GM18907 (cell line): ENCODE measurements around the gene RYR2.
"Not testable (repeated sequence)": the region's sequence is repeated elsewhere in the genome, so short reads cannot be mapped to it uniquely, and the experiment has no call there.

ENCODE experiments used
- ATAC-seq: cut with Tn5 transposase; IDR thresholded peaks from one replicate; pipeline ENCODE4 v1.9.1; 2021; ENCODE audit warnings: mild to moderate bottlenecking, moderate library complexity; ENCODE audit not compliant: unreplicated experiment

Gene RYR2

DNA sequence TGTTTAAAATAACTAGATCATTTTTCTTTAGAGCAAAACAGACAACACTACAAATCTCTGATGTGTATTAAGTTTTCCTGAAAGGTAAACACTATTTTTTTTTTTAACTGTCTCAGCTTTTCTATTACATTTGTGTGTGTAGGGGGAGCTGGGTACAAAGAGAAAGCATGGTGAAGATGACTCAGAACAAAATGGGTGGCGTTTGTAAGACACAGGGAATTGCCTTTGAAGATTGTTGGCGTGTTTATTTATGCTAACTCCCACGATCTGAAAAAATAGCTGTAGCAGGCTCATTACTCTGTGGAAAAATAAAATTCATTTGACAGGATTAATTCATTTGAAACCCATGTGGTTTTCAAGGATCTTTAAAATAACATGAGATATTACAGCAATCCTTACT, 285.1 kb downstream of the RYR2 start:
- ATAC-seq: no peak

GRCh38 chr1:237340892-237341291, 298.9 kb downstream of the RYR2 start:
- ATAC-seq: no peak

- no peak for ATAC-seq
Measured at GRCh38 chr1:237341391-237341790, 299.4 kb downstream of the RYR2 start.

DNA sequence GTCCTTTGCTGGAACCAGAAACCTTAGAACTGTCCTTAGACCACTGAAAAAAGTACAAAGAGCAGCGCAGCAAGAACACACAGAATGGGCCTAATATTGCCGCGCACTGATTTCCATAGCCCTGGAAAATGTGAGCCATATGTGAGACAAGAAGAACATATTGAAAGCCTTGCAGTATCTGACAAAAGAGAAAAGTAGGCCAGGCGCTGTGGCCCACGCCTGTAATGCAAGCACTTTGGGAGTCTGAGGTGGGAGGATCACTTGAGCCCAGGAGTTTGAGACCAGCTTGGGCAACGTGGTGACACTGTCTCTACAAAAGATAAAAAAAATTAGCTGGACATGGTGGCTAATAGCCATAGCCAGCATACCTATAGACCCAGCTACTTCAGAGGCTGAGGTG, 300.7 kb downstream of the RYR2 start:
- ATAC-seq: no peak

DNA sequence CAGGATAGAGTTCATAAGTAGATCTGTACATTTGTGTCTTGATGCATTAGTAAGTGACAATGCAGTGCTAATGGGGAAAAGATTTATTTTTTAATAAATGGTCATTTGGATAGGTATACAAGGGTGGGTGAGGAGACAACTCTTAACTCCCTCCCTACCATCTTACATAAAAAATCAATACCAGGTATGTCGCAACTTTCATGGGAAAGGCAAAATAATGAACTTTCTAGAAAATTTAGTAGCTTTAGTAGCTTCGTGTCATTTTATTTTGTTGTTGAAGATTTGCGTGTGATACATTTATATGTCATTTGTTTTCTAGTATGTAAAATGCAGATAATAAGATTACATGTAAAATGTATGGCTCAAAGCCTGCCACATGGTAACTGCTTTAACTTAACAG, 310.8 kb downstream of the RYR2 start:
- ATAC-seq: no peak

GRCh38 chr1:237353918-237354317, 311.9 kb downstream of the RYR2 start:
- no peak for ATAC-seq

DNA sequence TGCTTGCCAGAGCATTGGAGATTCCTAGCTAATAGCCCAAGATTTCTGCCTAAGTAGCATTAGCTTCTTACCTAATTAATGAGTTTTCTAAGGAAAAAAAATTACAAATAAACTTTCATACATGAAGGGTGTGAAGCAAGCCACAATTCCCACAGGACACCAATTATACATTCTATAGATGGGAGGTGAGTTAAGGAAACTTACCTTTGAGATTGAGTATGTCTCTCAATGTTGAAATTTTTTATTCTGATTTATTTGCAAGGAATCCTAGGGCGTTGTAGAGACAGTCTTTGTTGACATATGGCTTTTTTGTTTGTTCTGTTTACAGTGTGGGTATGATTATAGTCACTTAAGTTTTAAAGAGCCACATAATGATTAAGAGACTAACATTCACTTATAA, 313.0 kb downstream of the RYR2 start:
- ATAC-seq: no peak

- no peak for ATAC-seq
Measured at GRCh38 chr1:237358555-237358954, 316.6 kb downstream of the RYR2 start.

- no peak for ATAC-seq
Measured at GRCh38 chr1:237367758-237368157, 325.8 kb downstream of the RYR2 start.

GRCh38 chr1:237371477-237371876, 329.5 kb downstream of the RYR2 start:
- not testable (repeated sequence) for ATAC-seq

GRCh38 chr1:237383791-237384190, 341.8 kb downstream of the RYR2 start:
- ATAC-seq: no peak

DNA sequence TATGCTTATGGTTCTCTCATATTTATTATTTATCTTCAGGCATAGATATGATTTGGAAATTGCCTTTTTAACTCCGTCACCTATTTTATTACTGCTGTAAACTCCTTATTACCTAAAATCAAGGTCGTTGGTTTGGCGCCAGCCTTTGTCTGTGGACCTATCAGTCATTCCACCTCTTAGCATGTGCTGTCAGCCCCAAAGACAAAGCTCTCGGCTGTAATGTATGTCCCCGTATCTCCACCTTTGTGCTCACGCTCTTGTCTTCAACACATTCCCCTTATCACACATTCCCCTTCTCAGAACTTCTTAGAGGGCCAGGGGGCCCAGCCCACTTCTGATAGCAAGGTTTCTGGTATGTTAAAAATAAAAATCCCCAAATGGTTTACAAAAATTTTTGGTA, 342.2 kb downstream of the RYR2 start:
- ATAC-seq: no peak

DNA sequence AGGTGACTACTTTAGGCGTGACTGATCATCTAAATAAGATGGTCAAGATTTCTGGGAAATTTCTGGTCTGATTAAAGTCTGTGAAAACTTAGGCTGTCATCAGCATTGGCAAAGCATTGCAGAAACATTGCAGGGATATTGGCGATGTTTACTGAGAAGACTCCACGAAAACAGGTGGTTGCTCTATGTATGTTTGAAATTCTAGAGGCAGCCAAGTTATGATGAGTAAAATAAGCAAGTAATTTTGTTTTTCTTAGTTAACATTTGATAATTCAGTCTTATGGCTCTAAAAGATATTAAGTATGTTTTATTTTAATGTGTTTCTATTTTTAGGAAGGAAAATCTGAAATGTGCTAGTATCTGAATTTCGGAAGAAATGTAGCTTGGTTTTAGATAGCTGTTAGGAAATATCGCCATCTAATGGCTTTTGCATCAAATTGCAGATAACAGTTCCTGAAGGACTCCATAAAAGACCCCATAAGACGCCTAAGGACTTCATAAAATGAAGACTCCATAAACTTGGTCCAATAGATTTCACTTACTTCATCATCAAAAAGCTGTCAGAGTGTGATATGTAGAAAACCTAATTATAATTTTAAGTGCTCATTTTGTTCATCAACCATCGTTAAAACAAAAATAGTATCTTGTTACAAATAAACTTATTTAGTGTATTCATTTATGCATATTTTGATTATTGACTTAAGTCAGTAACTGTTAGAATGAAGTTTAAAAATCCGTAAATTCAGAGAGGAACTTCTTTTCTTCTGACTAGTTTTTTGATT, 344.6 kb downstream of the RYR2 start:
- peak; percentile 53 for ATAC-seq

DNA sequence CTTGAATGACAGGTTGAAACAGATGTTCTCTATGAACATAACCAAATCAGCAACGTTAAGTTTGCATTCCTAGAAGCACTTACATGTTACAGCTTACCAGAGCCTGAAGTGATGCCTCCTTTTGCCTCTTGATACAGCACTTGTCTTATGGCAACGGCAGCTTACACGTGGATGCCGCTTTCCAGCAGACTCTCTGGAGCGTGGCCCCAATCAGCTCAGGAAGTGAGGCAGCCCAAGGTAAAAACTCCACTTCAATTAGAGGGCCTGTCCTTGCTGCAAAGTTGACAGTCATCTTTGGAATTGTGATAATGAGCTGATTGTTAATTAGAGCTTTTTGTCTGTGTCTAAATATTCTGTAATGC, 345.1 kb downstream of the RYR2 start:
- ATAC-seq: no peak

- ATAC-seq: no peak
Measured at GRCh38 chr1:237390823-237391222, 348.8 kb downstream of the RYR2 start.

- no peak for ATAC-seq
Measured at GRCh38 chr1:237393632-237394031, 351.6 kb downstream of the RYR2 start.

DNA sequence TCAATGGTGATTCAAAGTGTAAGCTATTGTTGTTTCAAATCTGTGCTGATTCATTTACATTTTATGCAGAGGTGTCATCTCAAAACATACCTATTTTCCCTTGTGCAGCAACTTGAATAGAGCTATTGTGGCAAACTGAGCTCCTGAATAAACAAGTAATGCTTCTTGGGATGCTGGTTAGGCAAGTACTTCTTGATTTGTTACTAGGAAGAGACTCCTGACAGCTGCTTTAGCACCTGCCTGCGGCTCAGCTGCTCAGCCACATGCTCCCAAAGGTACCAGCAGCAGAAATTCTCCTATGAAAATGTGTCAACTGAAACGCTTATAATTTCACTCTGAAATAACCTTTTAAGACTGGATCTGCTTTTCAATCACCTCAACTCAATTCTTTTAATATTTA, 352.3 kb downstream of the RYR2 start:
- no peak for ATAC-seq

- no peak for ATAC-seq
Measured at GRCh38 chr1:237396426-237396825, 354.4 kb downstream of the RYR2 start.

DNA sequence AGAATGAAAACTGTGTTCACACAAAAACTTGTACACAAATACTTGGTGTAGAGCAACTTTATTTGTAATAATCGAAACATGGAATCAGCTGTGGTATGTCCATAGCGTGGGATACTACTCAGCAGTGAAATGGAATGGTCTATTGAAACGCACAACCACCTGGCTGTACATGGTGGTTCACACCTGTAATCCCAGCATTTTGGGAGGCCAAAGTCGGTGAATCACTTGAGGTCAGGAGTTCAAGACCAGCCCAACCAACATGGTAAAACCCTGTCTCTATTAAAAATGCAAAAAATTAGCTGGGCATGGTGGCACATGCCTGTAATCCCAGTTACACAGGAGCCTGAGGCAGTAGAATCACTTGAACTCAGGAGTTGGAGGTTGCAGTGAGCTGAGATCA, 356.8 kb downstream of the RYR2 start:
- ATAC-seq: no peak

DNA sequence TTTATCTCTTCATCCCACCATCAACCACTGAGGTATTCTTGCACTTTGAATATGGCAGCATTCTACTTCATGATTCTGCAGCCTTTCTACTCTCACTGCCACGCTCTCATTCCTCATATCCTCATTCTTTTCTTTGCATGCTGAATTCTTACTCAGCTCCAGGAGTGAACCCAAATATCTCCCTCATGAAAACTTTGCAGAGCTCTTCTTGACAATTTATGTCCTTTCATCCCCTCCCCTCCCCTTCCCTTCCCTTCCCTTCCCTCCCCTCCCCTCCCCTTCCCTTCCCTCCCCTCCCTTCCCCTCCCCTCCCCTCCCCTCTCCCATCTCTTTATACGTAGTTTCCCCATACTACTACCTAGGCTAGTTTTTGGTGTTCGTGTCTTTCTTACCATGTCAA, 363.9 kb downstream of the RYR2 start:
- no peak for ATAC-seq

GRCh38 chr1:237411621-237412020, 369.6 kb downstream of the RYR2 start:
- peak; percentile 93 for ATAC-seq

- ATAC-seq: no peak
Measured at GRCh38 chr1:237416924-237417655, 375.1 kb downstream of the RYR2 start.

GRCh38 chr1:237428809-237429208, 386.8 kb downstream of the RYR2 start:
- ATAC-seq: no peak
